PFSK-1 (cell line): Measurements from ENCODE around the gene PEX11G.

ENCODE experiments used
- FOXP2 ChIP-seq: optimal IDR thresholded peaks from 2 replicates; pipeline ENCODE3; 2011; ENCODE audit warnings: borderline replicate concordance, control low read depth, inconsistent platforms; ENCODE audit not compliant: insufficient read depth; ENCODE audit errors: extremely low read length, extremely low read depth
- POLR2AphosphoS5 ChIP-seq: IDR thresholded peaks from 2 replicates; pipeline ENCODE4 v1.6.1; 2012; ENCODE audit warnings: low read depth, mild to moderate bottlenecking, control low read depth, low read length, moderate library complexity
- REST ChIP-seq, 2 experiments: IDR thresholded peaks; 2 replicates each; pipeline versions ENCODE4 v1.6.1 to v1.8.0; 2011 to 2012; ENCODE audit warnings: low read depth in 2 of 2, low read length in 2 of 2, control low read depth in 1 of 2, inconsistent platforms in 1 of 2, mild to moderate bottlenecking in 1 of 2, moderate library complexity in 1 of 2; ENCODE audit not compliant: insufficient read depth in 1 of 2
- TAF1 ChIP-seq: IDR thresholded peaks from 2 replicates; pipeline ENCODE4 v1.6.1; 2012; ENCODE audit warnings: low read length, control low read depth, borderline replicate concordance; ENCODE audit not compliant: insufficient read depth

GRCh38 chr19:7492558-7492957 is 3.7 kb upstream of the PEX11G start:
- TF ChIP-seq REST (IDR thresholded peaks at IDR 0.05; ENCODE audit: insufficient read depth in 1 of 2, low read depth in 2 of 2, low read length in 2 of 2) (no peak), POLR2AphosphoS5 (no peak), FOXP2 (no peak), TAF1 (no peak)
